ENCODE results near the gene LGALS14. TPM values are rescaled to one million over a fixed set of nuclear protein-coding genes. Genes with fewer than 3 reads are reported as not detected.

The LGALS14 gene
- total and polyA plus RNA-seq, 2 of the 8 experiments (the other 6 are each of a cell fraction or from before 2014, with no cell fraction given), result 0.50 to 0.77 TPM

- H4K5ac ChIP-seq (ENCODE audit: insufficient read length, low read depth, low read length), result no peak overlapping the region
- H3K4me3 ChIP-seq (ENCODE audit: extremely low read depth in 1 of 4, insufficient read depth in 2 of 4, low read depth in 3 of 4, low read length in 4 of 4), result no peak overlapping the region
- H3K79me1 ChIP-seq (ENCODE audit: low read depth, low read length), result no peaks in the 10 kb centered on the region
- H2AFZ ChIP-seq (ENCODE audit: low read length), result no peak overlapping the region
- no peak overlapping the region for H2BK120ac ChIP-seq (replicated peaks; ENCODE audit: low read depth, low read length)
- H3K4me1 ChIP-seq (replicated peaks in 1 of 4; ENCODE audit: control insufficient read depth in 3 of 4, insufficient read depth in 4 of 4, low read length in 3 of 4), result no peaks in the 10 kb centered on the region
- H4K20me1 ChIP-seq (replicated peaks in 1 of 2; ENCODE audit: control insufficient read depth in 1 of 2, insufficient read depth in 2 of 2, low read length in 2 of 2), result no peaks in the 10 kb centered on the region
- no peaks in the 10 kb centered on the region for H3K23me2 ChIP-seq (ENCODE audit: low read depth, low read length)
- WGBS, 2 experiments (ENCODE audit: extremely low coverage in 1 of 2, insufficient coverage in 1 of 2, insufficient read length in 1 of 2, insufficient replicate concordance in 2 of 2, low coverage in 1 of 2, low lambda C conversion rate in 2 of 2, missing lambda C conversion rate in 1 of 2), result 88% methylated on average over 4 of the region's 4 CpGs; no CpG with 5 or more reads in 1 of the 2 experiments
- H3K56ac ChIP-seq (replicated peaks; ENCODE audit: insufficient read length, low read depth, low read length), result no peak overlapping the region
- H2BK12ac ChIP-seq (ENCODE audit: low read depth, low read length), result no peak overlapping the region
- H3K79me2 ChIP-seq (ENCODE audit: control insufficient read depth in 1 of 2, insufficient read depth in 2 of 2, low read length in 2 of 2), result no peaks in the 10 kb centered on the region
- H3K4me2 ChIP-seq (ENCODE audit: insufficient read depth in 1 of 2, low read depth in 2 of 2, low read length in 2 of 2), result no peak overlapping the region
- ChIA-PET POLR2A (ENCODE audit: partially characterized antibody) (no interaction called here), CTCF (ENCODE audit: partially characterized antibody) (interaction anchor here (0.7 to 2.0 kb wide), 9 partner anchors 11 to 184 kb away, joined by 3 to 5 read pairs (median 3); no protein-coding TSS in a partner anchor)
- H3K18ac ChIP-seq (ENCODE audit: extremely low read depth, low read length), result no peak overlapping the region
- no peak overlapping the region for H3K4ac ChIP-seq (replicated peaks; ENCODE audit: insufficient read length, low read depth, low read length)
- H3K14ac ChIP-seq (ENCODE audit: insufficient read length), result no peak overlapping the region
- no peaks in the 10 kb centered on the region for H3K9me3 ChIP-seq (ENCODE audit: insufficient read depth in 2 of 2, low read depth in 1 of 2, low read length in 1 of 2)
- H3K9ac ChIP-seq (replicated peaks in 1 of 4; ENCODE audit: extremely low read depth in 1 of 4, low read depth in 3 of 4, low read length in 3 of 4), result no peak overlapping the region
- FAIRE-seq (peak; percentile 70), DNase-seq (ENCODE audit: low read depth in 1 of 2, low spot score in 2 of 2) (no peak)
- H2AK5ac ChIP-seq (ENCODE audit: low read depth, low read length), result no peak overlapping the region
- no peak overlapping the region for H3K27ac ChIP-seq (ENCODE audit: low read depth, low read length)
- no peaks in the 10 kb centered on the region for H3K27me3 ChIP-seq (replicated peaks in 1 of 4; ENCODE audit: control insufficient read depth in 3 of 4, extremely low read depth in 1 of 4, insufficient read depth in 3 of 4, low read length in 3 of 4)
- H2BK5ac ChIP-seq (ENCODE audit: low read depth, low read length), result no peak overlapping the region
- peak; percentile 12 to 57 (median 23); a peak in 3 of 4 replicates for TF ChIP-seq CTCF (IDR thresholded peaks at IDR 0.05; ENCODE audit: control extremely low read depth in 1 of 3, insufficient read depth in 1 of 3, low read depth in 1 of 3, low read length in 3 of 3)
- no peak for TF ChIP-seq SIX5 (IDR thresholded peaks at IDR 0.05; ENCODE audit: low read depth, low read length)
- no peak overlapping the region for H4K91ac ChIP-seq (replicated peaks; ENCODE audit: insufficient read length, low read length)
- H3K23ac ChIP-seq (ENCODE audit: insufficient read length), result no peak overlapping the region
- no peak overlapping the region for H2BK20ac ChIP-seq (ENCODE audit: low read length)
- no peak overlapping the region for H4K8ac ChIP-seq (ENCODE audit: extremely low read depth, insufficient read depth, low read length)
- no peak overlapping the region for H2BK15ac ChIP-seq (ENCODE audit: low read length)
- no peaks in the 10 kb centered on the region for H3K36me3 ChIP-seq (ENCODE audit: control insufficient read depth in 2 of 4, insufficient read depth in 4 of 4, low read length in 3 of 4)
Measured at GRCh38 chr19:39746836-39747529, 42.7 kb downstream of the LGALS14 start.

All from H1 (cell line).